ENCODE results near the gene ENTPD3.

ENTPD3 gene

DNA sequence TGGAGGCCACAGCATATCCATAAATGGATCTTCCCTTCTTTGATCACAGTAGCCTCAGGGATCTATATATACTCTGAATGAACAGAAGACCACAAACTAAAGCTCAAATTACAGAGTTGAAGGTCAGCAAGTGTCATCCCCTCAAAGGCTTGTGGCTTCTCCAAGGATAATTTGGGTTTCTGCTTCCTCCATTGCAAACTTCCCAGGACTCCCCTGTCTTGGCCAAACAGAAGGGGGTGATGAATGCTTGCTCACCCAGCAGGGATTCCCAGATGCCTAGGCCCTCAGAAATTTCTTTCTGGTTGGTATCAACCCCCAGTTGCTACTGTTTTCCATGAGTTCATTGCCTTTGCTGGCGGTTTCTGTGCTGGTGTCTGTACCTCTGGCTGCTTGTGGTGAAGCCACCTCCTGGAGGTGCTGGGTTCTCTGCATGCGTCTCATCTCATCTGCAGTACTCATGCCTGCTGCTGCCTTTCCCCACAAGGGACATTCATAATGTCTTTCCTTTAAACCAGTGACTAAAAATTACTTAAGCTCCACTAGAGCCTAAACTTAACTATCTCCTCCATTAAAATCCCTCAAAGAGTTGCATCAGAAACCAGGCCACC is 17.7 kb downstream of the ENTPD3 start:
- DNase-seq (ENCODE audit: low read depth in 2 of 2): no peak

DNA sequence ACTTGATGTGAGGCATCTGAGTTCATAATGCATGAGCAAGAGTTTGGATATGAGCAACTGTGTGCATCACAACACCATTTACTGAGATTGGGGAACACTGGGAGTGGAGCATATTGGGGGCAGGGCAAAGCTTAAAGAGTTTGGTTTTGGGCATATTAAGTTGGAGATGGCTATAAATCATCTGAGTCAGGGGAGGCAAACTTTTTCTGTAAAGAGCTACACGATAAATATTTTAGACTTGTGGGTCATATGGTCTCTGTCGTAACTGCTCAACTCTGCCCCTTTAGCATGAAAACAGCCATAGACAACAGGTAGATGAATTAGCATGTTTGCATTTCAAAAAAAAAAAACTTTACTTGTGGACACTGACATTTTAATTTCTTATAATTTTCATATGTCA is 20.0 kb downstream of the ENTPD3 start:
- DNase-seq (ENCODE audit: low read depth in 2 of 2): no peak

DNA sequence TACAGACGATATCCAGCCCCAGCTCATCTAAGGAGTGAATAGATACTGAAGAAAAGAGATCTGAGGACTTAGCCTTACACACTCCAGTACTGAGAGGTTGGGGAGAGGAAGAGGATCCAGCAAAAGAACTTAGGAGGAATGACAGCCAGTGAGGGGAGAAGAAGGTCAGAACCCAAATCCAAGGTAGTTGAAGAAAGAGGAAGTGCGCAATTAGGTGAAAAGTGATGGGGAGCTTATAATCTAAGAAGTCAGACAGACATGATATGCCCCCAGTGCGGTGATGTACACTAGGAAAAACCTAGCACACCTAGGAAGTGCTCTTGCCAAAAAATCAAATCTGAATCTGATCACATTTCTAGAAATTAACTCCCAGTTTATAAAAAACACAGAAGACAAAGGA is 20.6 kb downstream of the ENTPD3 start:
- no peak for DNase-seq (ENCODE audit: low read depth in 2 of 2)

DNA sequence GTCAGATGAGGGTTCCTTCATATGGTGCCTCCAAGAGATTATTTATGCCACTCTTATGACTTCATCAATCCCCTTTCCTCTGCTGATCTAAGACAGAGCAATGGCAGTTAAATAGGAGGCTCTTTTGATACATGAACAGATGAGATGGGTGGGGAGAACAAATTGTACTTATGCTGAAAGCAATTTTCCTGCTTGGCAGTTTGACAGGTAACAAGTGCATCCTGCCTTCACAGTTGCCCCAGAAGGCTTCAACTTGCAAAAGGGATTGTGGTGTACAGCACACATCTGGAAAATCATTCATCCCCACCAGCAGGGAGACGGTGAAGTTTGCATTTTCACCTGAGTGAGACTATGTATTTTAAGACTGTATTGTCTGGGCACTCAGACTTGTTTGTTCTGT is 27.3 kb downstream of the ENTPD3 start:
- no peak for DNase-seq (ENCODE audit: low read depth in 2 of 2)

DNA sequence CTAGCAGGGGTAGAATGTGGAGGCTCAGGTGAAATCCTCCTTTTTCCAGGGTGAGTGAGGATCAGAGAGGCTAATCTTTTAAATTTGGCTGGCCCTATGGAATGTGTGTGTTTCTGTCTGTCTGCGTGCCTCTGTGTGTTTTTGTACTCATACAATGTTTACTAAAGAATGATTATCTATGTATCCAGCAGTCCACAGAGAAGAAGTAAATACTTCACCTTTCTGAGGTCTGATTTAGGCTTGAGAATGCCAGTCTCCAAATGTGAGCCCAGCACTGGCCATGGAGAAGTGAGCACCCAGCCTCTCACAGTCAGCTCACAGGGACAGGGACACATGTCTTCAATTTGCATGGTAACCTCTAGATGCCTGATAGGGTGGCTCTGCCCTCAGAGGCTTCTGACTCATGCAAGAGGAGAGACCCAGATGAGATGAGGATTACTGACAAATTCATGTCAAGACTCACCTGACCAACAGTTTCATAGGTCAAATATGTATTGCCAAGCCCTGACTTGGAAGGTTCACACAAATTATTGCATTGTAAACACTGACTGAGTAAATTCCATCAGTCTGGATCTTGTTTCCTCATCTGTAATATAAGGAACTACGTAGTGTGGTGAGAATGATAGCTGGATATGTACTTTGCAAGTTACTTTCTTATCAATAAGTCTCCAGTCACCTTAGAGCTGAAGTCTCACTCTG is 31.0 kb downstream of the ENTPD3 start:
- no peak for DNase-seq (ENCODE audit: low read depth in 2 of 2)

DNA sequence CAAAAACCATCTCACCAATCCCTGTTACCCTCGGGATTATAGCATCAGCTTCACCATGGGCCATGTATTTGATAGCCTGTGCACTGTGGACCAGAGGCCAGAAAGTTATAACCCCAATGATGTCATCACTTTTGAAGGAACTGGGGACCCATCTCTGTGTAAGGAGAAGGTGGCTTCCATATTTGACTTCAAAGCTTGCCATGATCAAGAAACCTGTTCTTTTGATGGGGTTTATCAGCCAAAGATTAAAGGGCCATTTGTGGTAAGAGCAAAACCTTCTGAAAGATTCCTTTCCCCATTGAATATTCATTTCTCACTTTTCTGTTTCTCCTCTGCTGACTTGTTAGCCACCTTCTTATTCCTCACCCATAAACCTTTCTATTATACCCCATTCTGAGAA is 35.9 kb downstream of the ENTPD3 start:
- no peak for DNase-seq (ENCODE audit: low read depth in 2 of 2)

DNA sequence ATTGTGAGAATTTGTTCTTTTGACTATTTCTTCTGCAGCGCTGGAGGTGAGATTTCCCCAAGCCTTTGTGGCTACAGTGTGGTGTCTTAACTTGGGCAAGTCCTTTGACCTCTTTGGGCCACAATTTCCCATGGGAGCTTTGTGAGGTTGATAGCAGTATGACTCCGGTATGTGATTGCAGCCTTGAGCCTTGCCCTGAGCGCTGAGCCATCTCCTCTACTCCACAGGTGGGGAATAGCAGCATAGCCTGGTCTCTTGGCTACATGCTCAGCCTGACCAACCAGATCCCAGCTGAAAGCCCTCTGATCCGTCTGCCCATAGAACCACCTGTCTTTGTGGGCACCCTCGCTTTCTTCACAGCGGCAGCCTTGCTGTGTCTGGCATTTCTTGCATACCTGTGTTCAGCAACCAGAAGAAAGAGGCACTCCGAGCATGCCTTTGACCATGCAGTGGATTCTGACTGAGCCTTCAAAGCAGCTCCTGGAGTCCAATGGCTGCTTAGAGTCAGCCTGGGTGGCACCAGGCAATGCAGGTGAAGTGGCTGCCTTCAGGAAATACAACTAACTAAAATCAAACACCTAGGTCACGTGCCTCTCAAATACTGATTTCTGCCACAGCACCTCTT is 40.2 kb downstream of the ENTPD3 start:
- no peak for DNase-seq (ENCODE audit: low read depth in 2 of 2)

DNA sequence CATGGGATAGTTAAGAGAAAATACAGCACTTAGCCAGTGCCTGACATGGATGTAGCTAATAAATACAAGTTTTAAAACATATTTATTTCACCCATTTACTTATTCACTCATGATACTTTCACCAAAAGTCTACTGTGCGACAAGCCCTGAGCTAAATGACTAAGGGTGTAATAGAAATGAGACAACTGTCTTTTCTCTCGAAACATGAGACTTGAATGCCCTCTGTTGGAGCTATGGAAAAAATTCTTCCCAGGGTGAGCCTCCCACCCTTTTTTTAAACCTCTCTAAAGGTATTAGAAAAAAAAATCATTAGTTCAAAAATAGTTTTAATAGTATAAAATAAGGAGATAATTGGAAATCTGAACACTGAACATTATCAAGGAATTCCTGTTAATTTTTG is 45.8 kb downstream of the ENTPD3 start:
- DNase-seq (ENCODE audit: low read depth in 2 of 2): no peak

DNA sequence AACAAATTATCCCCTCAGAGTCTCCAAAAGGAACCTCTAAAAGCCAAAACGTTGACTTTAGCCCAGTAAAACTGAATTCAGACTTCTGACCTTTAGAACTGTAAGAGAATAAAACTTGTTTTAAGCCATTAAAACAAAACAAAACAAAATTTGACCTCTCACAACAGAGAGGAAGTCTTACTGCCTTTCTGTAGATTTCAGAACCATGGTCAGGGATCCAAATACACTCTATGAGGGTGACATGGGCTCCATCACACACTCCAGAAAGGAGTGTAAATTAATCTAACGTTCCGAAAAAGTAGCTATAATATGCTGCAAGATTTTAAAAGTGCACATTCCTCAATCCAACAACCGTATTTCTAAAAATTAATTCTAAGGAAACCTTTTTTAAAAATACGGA is 50.9 kb downstream of the ENTPD3 start:
- no peak for DNase-seq (ENCODE audit: low read depth in 2 of 2)

DNA sequence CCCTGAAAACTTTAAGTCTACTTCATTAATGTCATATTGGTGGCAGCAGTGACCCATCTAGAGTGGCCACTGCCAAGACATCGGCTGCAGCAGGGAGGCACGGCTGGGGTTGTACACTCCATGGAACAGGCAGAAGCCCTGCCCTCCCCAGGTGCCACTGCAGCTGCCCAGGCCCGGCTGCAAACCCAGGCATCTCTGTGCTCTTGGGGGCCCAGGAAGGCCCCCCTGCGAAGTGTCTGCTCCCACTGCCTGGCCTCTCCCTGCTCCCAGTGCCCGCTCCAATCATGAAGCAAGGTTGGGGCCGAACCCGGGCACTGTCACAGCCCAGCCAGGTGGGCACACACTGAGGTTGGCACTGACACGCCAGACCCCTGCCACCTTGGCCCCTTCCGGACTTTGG is 58.1 kb downstream of the ENTPD3 start:
- no peak for DNase-seq (ENCODE audit: low read depth in 2 of 2)

DNA sequence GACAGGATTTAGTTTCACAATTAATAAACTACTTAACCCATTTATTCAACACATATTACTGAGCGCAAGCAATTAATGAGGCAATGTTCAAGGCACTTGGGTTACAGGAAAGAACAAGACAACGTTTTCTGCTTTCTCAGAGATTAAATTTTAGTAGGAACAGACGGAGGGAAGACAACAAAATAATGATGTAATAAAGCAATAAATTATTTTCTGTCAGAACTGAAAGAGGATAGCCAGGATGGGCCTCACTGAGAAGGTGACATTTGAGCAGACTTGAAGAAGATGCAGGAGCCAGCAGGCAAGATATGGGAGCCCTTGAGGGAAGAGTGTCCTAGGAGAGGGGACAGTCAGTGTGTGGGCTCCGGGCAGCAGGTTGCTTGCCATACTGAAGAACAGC is 58.9 kb downstream of the ENTPD3 start:
- DNase-seq (ENCODE audit: low read depth in 2 of 2): no peak

DNA sequence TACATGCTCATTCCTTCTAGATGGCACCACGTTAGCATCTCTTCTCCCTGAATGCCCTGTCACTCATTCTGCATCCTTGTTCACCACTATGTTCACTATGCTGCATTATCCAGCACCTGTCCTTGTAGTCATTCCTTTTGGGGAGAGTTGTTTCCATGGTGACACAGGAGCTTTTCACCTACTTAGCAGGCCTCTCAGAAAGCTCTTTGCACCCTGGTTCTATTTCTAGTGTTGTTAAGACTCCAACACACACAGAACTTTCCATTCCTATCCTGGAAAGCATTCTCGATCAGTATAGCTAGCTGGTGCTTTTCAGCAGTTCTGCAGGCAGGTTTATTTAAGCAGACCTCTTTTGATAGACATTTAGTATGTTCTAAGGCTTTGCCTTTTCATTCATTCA is 63.5 kb downstream of the ENTPD3 start:
- no peak for DNase-seq (ENCODE audit: low read depth in 2 of 2)

DNA sequence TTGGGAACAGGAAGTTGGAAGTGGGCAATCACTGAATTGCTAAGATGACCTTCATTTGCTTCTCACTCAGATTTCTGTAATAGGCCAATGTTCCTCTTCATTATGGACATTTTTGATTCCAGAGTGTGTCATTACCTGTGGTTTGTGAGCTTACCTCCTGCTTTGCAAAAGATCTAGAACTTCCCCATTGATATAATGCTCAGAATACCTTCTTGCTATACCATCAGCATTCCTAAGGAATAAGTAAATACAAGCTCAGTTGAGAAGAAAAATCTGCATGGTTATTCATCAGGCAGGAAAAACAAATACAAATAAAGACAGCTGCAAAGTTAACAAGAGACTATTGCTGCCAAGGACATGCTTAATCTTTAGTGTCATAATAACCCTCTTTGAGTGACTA is 64.6 kb downstream of the ENTPD3 start:
- DNase-seq (ENCODE audit: low read depth in 2 of 2): no peak

DNA sequence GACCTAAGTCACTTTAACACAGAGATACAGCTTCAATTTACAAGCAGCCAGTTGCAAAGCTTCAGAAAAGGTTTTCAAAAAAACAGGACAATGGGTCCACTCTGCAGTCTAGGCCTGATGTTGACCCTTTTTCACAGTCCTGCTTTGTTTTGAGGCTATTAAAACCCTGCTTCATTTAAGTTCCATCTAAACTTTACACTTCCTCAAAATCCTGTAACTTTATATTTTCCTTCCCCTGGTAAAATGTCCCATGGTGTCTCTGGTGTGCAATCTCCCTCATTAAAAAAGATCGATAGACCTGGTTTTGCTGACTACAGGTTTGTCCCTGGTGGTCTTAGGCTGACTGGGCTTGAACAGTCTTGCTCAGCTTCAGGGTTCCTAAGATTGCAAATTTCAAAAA is 65.1 kb downstream of the ENTPD3 start:
- DNase-seq (ENCODE audit: low read depth in 2 of 2): no peak

DNA sequence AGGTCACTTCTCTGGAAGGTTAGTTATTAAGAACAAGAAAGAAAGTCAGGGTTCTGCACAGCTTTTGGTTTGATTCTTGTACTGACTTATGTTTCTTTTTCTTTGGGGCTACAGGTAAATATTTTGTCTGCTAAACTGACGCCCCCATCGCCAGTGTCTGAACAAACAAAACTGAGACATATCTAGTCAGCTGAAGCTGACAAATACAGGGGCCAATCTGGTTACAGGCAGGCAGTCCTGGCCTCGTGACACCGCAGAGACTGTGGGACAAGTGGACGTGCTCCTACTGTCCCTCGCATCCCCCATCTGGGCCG is 65.5 kb downstream of the ENTPD3 start:
- no peak for DNase-seq (ENCODE audit: low read depth in 2 of 2)

DNA sequence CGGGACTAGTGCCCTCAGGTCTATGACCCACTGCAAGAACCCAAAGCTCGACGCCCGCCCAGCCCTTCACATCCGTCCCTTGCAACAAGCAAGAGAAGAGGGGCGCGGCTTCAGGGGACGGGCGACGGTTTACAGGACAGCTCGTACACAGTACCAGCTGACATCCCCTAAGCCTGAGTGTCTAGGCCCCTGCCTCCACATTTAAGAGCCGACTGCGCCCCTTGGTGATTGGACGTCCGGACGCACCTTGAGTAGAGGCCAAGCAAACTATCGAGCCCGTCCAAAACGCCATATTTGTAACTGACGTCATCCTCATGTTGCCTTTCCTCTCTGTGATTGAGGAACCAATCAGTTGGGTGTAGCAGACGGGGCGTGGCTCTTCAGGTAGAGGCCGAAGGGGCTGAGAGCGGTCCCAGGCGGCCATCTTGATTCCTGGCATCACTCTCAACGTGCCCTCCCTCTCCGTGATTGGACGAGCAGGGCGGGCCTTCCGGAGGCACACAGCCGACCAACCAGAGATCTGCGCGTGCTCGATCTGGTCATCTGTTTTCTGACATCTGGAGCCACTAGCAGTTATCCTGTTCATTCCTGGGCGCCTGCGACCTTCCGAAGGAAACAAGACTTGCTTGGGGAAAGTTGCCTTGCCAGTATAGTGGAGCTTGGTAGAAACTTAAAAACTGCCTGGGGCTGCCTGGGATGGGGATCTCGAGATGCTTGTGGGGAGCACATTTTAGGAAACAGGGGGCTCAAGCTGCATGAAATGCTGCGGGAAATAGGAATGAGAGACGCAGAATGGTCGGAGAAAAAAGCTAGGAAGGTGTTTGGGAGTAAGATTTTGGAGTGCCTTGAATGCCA is 66.1 kb downstream of the ENTPD3 start:
- peak; percentile 87 to 92 for DNase-seq (ENCODE audit: low read depth in 2 of 2)

DNA sequence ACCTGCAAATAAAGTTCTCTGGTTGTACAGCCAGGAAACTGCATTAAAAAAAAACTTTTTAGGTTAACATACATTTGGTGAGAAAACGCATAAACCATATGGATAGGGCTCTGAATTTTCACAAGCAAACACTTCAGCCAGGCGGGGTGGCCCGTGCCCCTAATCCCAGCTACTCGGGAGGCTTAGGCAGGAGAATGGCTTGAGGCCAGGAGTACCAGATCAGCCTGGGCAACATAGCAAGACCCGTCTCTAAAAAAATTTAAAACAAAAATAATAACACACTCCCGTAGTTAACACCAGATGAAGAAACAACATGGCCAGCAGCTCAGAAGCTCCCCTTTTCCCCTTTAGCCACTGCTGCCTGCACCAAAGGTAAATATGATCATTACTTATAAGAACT is 66.9 kb downstream of the ENTPD3 start:
- DNase-seq (ENCODE audit: low read depth in 2 of 2): no peak

DNA sequence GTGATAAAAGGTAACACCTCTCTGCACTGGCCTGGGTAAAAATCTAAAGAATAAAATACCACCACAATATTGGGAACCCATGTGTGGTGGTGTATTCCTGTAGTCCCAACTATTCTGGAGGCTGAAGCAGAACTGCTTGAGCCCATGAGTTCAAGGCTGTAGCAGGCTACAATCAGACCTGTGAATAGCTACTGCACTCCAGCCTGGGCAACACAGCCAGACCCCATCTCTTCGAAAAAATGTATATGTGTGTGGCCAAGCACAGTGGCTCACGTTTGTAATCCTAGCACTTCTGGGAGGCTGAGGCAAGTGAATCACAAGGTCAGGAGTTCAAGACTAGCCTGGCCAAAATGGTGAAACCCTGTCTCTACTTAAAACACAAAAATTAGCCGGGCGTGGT is 68.3 kb downstream of the ENTPD3 start:
- DNase-seq (ENCODE audit: low read depth in 2 of 2): no peak

DNA sequence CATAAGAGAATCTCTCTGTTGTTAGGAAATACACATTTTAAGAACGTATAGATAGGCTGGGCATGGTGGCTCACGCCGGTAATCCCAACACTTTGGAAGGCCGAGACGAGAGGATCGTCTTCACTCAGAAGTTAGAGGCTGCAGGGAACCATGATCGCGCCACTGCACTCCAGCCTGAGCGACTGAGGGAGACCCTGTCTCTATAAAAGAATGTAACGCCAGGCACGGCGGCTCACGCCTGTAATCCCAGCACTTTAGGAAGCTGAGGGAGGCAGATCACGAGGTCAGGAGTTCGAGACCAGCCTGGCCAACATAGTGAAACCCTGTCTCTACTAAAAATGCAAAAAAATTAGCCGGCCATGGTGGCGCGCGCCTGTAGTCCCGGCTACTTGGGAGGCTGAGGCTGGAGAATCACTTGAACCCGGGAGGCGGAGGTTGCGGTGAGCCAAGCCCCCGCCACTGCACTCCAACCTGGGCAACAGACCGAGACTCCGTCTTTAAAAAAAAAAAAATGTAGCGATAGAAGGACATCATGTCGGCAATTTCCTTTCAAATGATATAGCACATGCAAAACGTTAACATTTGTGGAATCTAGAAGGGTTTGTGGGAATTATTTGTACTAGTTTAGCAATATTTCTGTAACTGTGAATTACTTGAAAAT is 69.4 kb downstream of the ENTPD3 start:
- DNase-seq (ENCODE audit: low read depth in 2 of 2): no peak

DNA sequence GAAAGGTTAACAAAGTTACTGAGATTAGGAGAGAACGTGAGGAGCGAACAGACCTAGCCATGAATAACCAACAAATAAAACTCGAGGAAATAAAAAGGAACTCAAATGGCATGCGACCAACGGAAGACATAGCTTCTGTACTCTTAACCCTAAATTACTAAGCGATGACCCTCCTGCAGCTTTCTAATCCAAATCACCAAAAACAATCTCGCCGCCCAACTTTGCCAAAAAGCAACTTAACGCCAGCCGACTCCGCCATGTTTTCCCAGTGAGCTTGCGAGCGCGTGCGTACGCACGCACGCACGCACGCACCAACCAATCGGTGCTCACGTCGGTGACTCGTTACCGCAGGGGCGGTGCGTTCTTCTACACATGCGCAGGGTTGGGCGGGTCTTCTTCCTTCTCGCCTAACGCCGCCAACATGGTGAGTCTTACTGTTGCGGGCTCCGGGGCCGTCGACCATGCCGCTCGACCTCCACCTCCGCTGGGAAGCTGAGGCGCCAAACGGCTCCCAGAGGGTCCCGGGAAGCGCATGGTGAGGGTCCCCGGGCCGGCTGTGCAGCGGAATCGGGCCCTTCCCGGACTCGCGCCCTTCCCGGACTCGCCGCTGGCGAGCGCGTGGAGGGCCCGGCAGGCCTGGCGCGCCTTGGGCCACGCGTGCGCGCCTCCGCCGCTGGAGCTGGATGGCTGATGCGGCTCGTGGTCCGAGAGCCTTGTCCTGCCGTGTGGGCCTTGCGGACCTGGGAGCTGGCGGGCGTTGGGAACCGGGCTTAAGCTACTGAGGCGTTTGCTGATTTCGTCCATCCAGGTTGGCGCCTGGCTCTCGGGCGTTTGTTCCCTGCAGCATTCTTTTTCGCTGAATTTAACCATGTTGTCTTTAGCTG is 70.2 kb downstream of the ENTPD3 start, which contains the start of gene RPL14:
RPL14 (plus strand) TSS at position 400 of the 884 bp plus-strand sequence; CDS start at position 533, 133 bp downstream.
- DNase-seq (ENCODE audit: low read depth in 2 of 2): peak; percentile 88 to 94

DNA sequence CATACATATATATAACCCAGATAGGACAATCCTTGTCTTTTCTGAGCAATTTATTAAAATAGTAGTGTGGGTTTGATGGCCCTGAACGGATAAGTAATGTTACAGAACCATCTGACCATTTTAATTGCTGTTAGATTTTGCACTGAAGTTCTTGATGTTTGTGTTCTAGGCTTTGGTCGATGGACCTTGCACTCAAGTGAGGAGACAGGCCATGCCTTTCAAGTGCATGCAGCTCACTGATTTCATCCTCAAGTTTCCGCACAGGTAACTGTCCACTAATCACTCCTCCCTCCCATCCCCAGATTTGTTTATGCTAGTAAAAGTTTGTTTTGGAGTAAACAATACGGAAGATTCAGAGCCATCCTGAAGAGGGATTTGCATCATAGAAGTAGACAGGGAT is 71.5 kb downstream of the ENTPD3 start:
- no peak for DNase-seq (ENCODE audit: low read depth in 2 of 2)
